Activated CD8-positive, alpha-beta memory T cell treated with anti-CD3 and anti-CD28 coated beads, Interleukin-2, amount 50 U/mL, for 24 hours (primary cell): ENCODE results near the gene NPDC1.

Source experiments
- DNase-seq: peaks from one replicate; pipeline ENCODE4 v3.0.0-alpha.2; 2020; ENCODE audit errors: extremely low read depth

NPDC1 gene

GRCh38 chr9:137025517-137025966 is 20.4 kb downstream of the NPDC1 start:
- no peak for DNase-seq

GRCh38 chr9:137023583-137023991 is 22.4 kb downstream of the NPDC1 start:
- no peak for DNase-seq

DNA sequence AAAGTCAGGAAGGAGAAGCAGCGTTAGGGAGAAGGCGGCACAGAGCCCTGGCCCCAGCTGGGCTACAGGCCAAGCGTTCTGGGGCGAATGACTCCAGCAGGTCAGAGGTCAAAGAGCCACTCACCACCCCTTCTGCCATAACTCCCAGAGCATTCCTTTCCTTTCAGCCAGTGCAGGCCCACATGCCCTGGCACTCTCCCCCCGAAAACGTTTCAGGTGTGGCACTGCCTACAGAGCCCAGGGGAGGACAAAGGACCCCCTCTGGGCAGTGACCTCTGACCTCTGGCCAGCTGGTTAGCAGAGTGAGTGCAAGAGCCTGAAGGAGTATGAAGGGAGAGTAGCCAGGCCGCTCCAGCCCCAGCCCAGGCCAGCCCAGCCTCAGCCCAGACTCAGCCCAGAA is 22.8 kb downstream of the NPDC1 start:
- no peak for DNase-seq

DNA sequence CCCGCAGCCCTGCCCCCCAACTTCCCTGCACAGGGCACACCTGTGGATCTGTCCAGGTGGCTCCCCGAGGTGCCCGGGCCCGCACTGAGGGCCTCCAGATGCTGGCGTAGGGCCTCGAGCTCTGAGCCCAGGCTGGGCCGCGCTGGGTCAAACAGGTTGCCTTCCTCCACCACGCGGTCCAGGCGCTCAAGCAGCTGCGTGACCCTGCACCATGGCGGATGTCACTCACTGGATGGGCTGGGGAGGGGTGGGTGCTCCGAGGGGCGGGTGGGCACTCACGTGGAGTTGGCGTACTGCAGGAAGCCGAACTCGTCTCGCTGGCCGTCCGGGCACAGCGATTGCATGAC is 23.3 kb downstream of the NPDC1 start:
- no peak for DNase-seq

DNA sequence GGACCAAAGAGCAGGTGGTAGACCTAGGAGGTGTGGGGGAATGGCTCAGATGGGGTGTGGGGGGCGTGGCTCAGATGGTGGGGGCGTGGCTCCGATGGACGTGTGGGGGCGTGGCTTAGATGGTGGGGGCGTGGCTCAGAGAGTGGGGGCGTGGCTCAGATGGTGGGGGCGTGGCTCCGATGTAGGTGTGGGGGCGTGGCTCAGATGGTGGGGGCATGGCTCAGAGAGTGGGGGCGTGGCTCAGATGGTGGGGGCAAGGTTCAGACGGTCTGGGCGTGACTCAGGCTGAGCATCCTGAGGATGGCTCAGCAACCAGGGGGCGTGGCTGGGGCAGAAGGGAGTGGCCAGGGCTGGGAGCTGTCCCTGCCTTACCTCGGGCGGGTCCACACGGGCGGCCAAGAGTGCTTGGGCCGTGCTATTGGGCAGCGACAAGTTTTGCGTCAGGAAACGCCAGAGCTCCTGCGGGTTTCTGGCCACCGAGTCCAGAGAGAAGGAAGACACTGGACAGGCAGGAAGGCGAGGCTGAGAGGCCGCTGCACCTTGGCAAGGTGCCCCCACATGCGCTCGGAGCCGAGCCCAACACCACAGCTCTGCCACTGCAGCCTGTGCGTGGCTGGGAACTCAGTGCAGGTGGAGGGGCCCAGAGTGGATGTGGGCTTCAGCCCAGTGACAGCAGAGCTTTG is 23.9 kb downstream of the NPDC1 start:
- DNase-seq = peak; percentile 58

GRCh38 chr9:137021568-137021978 is 24.4 kb downstream of the NPDC1 start:
- DNase-seq = no peak

DNA sequence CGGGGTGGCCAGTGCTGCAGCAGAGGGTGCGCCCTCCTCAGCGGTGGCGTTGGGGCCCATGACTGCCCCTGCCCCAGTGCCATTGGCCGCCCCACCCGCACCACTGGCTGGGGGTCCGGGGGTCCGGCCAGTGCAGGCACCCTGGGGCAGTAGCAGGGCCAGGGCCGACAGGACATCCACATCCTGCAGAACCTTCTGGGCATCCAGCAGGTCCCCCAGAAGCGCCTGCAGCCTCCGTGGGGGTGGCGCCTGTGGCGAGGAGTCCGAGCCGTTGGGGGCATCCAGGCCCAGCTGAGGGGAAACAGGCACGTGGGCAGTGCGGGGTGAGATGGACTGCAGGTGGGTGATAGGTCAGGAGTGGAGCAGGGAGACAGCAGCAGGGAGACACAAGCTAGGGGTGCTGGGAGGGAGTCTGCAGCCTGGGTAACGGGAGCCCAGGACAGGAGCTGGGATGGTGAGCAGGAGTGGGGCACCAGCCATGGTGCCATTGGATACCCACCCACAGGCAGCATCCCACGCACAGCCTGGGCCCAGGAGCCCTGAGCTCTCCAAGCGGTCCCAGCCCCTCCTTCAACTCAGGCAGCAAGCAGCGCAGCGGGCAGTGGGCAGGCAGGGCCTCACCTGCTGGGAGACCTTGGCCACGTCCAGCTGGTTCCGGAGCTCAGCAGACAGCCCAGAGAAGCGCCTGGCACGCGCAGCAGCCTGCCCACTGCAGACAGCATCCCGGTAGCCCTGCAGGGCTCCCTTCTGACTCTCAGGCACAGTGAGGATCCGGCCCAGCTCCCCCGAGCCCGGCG is 25.0 kb downstream of the NPDC1 start:
- DNase-seq = no peak

DNA sequence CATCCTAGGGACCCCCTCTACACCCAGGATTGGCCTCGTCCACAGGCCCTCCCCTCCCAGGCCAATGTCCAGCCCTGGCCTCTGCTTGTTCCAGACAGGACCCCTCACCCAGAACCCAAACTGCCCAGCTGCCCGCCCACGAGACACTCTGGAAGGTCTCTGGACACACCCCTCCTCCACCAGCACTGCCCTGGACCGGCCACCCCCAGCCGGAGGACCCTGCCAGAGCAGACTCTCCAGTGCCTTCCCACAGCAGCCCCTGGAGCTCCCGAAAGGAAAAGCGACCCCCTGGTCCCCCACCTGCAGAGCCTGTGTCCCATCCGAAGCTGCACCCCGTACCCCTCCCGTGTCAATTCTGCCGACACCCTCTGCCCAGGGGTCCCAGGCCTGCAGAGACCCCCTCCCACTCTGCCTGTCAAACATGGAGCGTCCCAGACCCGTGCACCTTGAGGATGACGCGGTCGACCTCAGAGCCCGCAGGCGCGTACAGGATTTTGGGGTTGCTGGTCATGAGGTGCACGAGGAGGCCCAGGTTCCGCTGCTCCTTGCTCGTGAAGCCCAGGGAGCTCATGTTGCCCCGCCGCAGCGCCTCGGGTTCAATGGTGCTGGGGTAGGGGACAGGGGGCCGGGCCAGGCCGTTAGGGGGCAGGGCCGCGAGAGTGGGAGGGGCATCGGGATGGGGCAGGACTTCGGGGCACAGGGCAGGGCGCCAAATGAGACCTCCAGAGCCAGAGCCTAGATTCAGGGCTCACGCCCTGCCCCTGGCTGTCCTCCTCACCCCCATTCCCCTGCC is 25.9 kb downstream of the NPDC1 start:
- no peak for DNase-seq

GRCh38 chr9:137018761-137019559 is 27.0 kb downstream of the NPDC1 start:
- DNase-seq = no peak

GRCh38 chr9:137017791-137018497 is 28.0 kb downstream of the NPDC1 start:
- no peak for DNase-seq

- no peak for DNase-seq
These were observed 28.9 kb downstream of the NPDC1 start for GRCh38 chr9:137017071-137017470.

GRCh38 chr9:137016436-137016835 is 29.5 kb downstream of the NPDC1 start:
- DNase-seq = no peak

DNA sequence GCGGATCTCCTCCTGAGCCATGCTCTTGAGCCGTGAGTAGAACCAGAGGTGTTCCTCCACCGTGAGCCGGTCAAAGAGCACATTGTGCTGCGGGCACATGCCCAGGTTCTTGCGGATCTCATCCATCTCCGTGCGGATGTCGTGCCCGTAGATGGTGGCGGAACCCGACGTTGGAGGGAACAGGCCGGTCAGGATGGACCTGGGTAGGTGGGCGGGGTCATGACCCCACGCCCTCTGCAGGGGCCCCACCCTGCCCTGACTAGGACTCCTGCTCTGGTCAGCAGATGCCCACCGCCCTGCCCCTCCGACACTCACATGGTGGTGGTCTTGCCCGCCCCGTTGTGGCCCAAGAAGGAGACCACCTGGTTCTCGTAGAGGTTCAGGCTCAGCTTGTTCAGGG is 30.0 kb downstream of the NPDC1 start:
- no peak for DNase-seq

- no peak for DNase-seq
These were observed 30.4 kb downstream of the NPDC1 start for GRCh38 chr9:137015540-137015930.

DNA sequence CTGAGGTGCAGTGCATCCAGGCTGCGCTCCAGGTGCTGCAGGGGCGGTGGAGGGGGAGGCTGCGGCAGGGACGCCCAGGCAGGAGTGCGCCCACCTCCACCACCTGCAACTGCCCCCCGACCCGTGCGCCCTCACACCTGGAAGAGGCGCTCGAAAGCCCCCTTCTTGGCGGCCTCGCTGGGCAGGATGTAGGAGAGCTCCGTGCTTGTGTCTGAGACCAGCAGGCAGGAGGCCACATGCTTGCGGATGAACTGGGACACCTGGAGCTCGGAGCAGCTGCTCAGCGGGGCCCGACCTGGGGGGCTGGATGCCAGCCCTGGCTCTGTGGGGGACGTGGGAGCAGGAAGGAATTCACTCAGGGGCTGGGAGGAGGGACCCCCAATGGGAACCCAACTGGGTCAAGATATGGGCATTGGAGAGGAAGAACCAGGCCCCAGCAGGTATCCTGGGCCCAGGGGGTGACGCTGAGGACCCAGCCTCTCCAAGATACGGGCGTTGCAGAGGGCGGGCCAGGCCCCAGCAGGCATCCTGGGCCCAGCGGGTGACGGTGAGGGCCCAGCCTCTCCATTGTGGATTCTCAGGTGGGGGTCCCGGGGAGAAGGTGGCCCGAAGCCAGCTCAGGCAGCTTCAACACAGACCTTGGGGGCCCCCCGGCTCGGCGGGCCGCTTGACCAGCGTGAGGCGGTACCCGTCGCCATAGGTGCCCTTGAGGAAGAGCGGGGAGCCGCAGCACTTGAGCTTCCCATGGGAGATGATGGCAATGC is 31.0 kb downstream of the NPDC1 start:
- no peak for DNase-seq

GRCh38 chr9:137014166-137014565 is 31.8 kb downstream of the NPDC1 start:
- DNase-seq = no peak

- no peak for DNase-seq
These were observed 32.4 kb downstream of the NPDC1 start for GRCh38 chr9:137013571-137013940.

DNA sequence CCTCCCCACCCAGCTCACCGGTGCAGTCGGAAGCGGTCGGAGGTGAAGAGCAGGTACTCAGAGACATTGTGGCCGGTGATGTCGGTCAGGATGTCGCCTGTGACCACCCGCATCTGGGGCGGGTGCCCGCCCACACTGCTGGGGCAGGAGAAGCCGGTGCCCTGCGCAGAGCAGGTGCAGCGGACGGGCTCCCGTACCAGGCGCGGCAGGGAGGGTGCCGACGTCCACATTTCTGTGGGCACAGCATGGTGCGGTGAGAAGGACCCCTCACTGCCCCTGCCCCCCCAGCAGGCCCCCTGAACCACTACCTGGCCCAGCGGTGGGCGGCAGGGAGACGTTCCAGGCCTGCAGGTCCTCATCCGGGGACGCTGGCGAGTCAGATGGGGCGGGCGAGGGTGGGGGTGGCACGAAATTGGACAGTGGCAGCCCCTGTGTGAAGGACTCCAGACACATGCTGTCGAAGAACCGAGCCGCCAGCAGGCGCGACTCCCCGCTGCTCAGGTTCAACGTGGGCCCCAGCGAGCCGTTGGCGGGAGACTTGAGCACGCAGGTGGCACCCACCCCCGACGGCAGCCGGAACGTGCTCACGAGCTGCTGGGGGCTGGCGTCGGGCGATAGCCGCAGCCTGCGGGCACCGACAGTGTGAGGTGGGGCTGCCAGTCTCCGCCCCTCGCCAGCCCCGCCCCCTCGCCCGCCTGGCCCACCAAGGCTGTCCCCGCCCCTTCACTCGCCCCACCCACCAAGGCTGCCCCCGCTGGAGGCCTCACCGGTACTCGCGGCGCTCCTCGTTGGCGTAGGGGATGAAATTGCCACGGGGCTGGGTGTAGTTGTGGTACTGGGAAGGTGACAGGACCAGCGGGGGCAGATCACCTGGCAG is 33.0 kb downstream of the NPDC1 start:
- DNase-seq = no peak

DNA sequence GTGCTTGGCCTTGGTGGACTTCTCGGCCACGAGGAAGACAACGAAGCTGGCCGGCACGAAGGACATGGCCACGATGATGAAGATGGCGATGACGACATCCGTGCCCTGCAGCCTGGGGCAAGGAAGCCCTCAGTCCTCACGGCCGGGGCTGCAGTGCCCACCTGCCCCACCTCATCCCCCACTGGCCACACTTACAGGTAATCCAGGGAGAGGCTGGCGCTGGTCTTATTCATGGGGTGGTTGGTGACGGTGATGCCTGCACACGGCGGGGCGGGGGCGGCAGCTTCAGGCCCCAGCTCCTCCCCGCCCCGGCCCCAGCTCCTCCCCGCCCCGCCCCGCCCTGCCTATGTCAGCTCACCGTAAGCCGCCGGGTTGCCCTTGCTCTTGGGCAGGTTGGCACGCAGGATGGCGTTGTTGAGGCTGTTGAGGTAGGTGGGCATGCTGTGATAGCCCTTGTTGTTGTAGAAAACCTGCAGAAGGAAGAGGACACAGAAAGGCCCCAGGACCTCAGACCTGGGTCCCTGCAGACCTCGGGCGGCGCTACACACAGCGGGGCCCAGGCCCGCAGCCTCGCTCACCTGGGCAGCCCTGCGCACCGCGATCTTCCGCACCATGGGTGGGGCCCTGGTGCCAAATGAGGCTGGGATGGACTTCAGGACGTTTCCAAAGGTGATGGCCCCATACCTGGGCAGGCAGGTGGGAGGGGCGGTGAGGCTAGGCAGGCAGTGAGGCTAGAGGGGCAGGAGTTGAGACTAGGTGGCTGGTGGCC is 33.9 kb downstream of the NPDC1 start:
- DNase-seq = no peak
